HG03135 (cell line): Measurements from ENCODE around the gene SLC15A3.
"Not testable (repeated sequence)": the region's sequence is repeated elsewhere in the genome, so short reads cannot be mapped to it uniquely, and the experiment has no call there.

Source experiments
- ATAC-seq: cut with Tn5 transposase; IDR thresholded peaks from one replicate; pipeline ENCODE4 v1.9.1; 2021; ENCODE audit warnings: mild to moderate bottlenecking, moderate library complexity; ENCODE audit not compliant: unreplicated experiment

Gene SLC15A3

DNA sequence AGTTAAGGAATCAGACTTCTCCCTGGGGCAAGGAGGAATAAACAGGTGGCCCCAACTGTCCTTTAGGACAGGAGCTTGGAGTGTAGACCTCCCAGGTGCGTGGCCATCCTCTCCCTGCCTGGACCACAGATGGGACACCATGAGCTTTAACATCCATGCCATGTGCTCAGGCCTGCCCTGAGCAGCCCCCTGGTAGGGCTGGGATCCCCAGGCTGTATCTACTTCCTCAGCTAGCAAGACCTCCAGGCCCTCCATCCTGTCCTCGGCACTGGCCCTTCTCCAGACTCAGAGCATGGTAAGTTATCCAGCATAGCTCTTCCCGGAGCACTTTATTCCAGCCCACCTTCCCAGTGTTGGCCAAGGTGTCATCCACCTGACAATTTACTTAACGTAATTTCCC lies 25.2 kb upstream of the SLC15A3 start:
- no peak for ATAC-seq

DNA sequence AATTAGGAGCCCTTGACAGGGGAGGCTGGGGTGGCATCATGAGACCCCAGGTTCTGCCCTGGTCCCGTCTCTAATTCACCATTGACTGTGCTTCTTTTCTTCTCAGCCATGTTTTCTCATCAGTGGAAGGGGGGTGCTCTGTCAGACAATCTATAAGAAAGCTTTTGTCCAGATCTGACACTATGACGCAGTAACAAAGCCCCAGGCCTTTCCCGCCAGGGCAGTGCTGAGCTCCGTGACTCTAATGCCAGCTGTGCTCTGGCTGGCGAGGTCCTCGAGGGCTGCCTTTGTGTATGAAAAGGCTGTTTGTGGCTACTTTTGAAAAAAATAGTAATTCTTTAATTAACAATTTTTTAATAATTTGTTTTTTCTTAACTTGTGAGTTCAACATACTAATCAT lies 22.8 kb upstream of the SLC15A3 start:
- ATAC-seq, result no peak

DNA sequence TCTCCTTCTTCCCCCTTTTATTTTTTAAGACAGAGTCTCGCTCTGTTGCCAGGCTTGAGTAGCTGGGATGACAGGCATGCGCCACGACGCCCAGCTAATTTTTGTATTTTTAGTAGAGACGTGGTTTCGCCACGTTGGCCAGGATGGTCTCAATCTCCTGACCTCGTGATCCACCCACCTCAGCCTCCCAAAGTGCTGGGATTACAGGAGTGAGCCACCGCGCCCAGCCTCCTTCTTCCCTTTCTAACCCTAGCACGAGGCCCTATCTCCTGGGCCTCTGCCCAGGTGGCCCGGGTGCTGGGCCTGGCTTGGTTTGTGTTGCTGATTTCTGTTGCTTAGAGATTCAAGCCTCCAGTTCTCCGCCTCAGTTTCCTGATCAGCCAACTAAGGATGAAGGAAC lies 22.3 kb upstream of the SLC15A3 start:
- ATAC-seq, result not testable (repeated sequence)

DNA sequence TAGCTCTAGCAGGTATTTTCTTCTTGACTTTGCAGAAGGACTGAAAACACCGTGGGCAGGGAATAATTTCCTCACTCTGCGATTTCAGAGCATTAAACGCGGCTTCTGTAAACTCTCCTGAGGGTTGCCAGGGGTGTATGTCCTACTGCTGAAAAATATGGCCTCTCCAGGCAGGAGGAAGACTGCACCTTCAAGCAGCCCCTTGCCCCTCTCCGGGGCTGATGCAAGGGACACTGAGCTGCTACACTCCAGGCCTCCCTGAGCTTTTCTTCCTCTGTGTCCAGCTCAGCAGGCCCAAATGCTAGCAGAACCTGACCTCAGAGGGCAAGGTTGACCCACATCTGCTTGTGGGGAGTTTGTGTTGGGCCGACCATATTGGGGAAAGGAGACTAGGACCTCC lies 21.7 kb upstream of the SLC15A3 start:
- ATAC-seq, result no peak

DNA sequence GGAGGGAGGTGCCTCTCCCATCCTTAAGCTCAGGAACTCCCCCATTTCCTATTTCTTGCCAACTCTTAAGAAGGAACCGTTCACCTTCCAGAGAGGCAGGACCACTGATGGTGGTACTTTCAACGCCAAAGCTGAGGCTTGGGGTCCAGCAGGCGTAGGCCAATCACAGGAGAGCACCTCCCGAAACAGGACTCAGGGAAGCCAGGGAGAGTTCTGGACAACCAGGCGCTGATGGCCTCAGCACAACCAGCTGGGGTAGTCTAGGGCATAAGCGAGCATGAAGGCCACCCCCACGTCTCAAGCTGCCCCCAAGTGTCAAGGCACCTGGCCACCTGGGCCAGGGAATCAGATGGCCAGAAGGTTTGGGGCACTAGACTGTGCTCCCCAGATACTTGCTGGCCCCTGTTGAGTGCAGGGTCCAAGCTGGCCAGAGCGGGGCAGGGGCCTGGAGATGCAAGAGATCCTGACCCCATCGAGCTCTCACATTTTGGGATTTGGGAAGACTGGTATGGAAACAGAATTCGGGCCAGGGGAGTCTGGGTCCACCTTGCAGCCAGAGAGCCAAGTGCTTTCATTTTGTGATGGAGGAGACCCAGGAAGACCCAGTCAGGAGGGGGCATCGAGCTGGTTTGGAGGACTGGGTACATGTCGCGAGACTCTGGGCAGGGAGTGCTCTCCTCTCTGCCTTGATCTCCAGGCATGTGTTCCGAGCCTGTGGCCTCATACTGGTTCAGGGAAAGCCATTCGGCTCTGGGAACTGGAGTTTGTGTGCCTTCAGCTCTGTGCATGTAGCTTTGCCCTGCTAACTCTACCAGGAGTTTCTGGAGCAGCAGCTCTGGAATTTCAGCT lies 20.4 kb upstream of the SLC15A3 start:
- ATAC-seq, result no peak

DNA sequence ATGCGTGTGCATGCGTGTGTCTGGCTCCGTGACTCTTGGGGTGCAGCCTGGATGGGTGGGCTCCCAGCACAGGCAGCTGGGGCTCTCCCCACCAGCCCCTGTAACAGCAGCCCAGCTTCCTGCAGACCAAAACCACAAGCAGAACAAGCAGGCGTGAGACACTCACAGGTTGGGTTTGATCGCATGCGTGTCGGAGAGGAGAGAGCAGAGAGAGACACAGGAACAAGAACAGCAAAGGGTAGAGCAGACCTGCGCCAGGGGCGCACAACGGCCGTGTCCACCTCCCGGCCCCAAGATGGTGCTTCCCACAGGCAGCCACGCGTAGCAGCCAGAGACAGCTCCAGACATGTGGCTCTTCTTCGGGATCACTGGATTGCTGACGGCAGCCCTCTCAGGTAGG lies 19.5 kb upstream of the SLC15A3 start, which contains the start of gene CD6:
CD6 (plus strand) TSS at position 161 of the 400 bp plus-strand sequence; CDS start at position 347, 186 bp downstream.
- ATAC-seq, result no peak

DNA sequence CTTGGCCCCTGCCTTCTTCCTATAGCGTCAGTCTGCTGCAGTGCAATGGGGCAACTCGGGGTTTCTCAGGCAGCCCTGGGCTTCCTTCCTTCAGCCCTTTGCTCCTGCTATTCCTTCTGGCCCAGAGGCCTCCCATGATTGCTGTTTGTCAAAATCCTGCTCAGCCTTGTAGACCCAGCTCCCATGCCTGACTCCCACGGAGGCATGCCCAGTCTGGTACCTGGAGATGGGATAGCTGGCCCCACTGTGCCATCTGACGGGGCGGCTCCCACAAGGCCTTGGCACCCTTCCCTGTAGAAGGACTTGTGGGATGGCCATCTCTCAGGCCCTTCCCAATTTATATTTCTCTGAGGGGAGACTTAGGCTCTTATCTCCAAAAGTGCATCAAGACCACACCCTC lies 18.9 kb upstream of the SLC15A3 start:
- ATAC-seq, result no peak

DNA sequence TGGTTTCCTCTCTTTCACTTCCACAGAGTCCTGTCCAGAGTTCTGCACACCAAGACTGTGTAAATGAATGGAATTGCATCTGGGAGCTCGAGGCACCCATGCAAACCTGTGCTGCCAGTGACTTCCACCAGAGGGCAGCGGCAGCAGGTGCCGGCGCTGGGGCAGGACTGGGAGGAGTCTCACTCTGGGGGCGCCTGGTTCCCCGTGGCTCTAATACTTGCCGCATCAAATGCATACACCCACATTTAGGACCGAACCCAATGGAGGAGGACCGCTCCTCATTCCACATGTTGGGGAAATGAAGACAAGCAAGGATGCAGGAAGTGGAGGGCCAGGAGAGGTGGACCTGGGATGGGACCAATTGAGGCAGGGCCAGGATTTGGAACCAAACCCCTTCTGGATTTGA lies 18.4 kb upstream of the SLC15A3 start:
- no peak for ATAC-seq

DNA sequence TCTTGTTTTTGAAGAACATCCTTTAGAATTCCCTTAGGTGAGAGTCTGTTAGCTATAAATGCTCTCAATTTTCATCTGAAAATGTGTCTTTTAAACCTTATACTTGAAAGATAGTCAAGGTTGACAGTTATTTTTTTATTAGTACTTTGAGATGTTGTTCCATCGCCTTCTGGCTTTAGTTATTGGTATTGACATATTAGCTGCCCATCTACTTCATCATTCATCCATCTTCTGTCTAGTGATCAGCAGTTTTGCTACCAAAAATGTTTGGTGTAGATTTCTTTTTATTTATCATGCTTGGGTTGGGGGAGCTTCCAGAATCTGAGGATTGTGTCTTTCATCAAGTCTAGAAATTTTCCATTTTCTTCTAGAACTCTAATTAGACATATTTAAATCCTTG lies 16.2 kb upstream of the SLC15A3 start:
- no peak for ATAC-seq

DNA sequence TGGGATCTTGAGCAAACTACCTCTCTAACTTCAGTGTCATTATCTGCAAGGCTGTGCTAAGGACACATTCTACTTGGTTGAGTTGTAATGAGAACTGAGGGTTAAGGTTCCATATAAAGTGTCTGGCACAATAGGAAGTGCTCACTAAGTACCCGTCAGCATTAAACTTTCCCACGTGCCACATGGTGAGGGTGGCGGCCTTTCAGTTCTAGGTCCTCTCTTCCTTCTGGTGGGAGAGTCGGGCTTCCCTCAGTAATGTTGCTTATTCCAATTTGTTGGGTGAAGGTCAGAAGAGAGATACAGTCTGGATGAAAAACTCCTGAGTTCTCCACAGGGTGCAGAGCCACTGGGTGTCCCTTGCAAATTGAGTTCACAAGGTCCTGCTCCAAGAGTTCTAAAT lies 14.9 kb upstream of the SLC15A3 start:
- no peak for ATAC-seq

DNA sequence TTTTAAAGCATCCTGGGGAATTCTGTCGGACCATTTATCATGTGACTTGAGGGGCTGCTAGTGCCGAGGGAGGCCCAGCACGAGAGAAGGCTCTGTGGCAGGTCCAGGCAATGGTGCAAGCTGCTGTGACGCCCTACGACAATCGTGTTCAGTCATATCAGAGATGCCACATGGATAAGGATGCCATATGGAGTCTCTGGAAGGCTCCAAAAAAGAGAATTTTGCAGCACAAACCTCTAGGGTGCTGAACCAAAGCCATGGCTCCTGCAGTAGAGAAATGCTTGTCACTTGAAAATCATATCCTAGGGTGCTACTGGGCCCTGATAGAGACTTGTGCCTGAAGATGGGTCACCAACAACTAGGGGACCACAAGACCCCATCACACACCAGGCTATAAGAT lies 12.8 kb upstream of the SLC15A3 start:
- ATAC-seq, result no peak

DNA sequence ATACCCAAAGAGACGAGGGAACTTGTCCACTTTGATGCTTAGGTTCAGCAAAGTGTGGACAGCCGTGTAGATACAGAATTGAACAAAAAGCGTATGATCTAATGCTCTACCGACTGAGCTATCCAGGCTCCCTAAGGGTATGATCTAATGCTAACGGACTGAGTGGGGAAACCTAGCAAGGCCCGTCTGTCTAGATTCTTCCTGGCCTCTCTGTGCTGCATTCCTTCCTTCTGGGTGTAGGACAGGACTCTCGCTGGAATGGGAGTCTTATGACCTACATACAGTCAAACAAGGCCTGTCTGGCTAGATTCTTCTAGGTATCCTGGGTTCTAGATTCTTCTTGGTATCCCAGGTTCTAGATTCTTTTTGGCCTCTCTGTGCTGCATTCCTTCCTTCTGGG lies 8.4 kb upstream of the SLC15A3 start:
- ATAC-seq, result no peak

DNA sequence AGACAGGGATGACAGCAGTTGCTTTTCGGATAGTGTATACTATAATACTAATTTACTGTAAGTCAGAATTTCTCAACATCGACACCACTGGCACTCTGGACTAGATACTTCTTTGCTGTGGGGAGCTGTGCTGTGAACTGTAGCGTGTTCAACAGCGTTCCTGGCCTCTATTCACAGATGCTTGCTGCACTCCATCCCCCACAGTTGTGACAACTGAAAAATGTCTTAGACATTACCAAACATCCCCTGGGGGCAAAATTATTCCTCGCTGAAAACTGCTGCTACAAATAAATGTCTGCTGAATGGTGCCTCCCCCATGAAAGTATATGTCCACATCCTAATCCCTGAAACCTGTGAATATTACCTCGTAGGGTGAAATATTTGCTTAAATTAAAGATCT lies 7.5 kb upstream of the SLC15A3 start:
- ATAC-seq, result no peak

DNA sequence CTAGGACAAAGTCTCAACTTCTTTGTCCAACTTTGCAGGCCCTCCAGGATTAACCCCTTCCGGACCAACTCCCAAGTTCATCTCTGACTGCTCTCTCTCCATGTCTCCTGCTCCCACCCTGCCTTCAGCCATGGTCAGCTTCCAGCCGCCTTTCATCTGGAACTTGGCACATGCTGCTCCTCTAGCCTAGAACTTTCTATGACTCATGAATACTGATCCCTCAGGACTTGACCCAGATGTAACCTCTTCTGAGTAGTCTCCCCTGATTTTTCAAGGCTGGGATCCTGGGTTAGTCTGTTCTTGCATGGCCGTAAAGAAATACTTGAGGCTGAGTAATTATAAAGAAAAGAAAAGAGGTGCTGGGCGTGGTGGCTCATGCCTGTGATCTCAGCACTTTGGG lies 5.2 kb upstream of the SLC15A3 start:
- ATAC-seq, result no peak

DNA sequence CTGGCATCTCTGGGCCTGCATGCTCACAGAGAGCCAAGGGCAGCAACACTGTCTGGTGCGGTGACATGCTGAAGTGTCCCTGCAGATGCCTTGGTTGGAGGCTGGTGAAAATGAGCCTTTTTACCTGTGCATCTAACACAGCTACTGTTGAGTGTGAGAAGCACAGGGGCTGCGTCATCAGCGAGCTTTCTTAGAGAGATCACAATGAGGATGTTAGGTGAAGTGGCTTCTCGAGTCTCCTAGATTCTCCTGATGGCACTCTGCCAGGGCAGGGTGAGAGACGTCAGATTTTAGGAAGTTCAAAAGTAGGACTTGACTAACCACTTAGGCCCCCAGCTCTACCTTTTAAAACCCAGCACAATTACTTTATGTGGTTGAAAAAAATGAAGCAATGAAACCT lies 3.6 kb upstream of the SLC15A3 start:
- ATAC-seq, result no peak

DNA sequence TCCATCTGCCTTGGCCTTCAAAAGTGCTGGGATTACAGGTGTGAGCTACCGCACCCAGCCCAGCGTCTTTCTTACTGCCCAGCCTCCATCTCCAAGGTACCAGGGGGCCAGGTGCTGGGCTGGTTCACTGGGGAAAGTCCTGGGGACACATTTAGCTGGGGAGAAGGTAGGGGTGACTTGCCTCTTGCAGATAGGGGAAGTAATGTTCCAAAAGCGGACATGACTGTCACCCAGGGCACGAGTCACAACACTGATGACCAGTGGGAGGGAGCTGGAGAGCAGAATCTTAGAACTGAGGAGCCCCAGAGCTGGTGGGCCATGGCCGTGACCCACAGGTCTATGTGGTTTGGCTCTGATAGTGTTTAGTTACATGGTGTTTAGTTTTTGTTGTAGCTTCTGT lies 2.4 kb upstream of the SLC15A3 start:
- ATAC-seq, result no peak

DNA sequence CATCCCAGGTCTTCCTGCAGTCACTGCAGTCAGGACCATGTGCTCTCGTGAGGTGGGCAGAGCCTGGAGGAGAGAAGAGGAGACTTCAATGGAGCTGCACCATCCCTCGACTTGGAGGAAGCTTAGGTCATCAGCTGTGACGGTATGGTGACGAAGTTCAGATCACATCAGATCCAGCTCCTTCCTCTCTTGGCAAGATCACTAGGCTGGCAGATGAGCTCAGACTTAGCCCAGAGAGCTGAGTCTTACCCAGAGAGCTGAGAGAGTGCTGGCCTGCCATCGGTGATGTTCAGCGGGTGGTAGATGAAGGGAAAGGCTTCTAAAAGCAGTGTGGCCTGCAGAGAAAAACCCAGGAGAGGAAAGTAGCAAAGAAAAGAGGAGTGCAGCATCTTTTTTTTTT lies 1.8 kb upstream of the SLC15A3 start:
- no peak for ATAC-seq

DNA sequence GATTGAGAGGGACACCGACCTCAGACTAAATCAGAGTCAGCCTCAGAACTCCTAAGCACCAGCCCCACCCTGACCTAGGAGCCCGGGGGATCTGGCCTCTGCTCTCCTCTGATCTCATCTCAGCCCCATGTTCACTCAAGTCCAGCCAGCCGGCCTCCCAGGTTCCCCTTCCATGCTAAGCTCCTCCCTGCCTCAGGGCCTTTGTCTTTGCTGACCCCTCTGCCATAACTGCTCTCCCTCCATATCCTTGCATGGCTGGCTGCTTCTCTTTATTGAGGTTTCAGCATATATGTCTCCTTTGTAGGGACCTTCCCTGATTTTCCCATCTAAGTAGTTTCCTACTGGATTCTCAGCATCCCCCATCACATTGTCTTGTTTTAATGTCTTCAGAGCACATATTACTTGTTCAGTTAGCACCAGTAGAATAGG lies 780 bp upstream of the SLC15A3 start:
- ATAC-seq, result no peak

DNA sequence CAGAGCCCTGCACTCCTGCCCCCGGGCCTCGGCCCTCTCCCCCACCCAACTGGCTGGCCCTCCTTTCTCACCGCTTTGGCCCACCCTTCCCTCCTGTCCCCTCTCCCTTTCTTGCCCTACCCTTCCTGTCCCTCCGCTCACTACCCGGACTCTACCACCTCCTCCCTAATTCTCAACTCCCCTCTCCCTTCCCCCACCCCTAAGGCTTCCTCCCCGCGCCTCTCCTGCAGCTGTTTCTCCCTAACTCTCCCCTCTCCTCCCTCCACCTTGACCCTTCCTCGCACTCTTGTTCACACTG lies 421 bp downstream of the SLC15A3 start:
- no peak for ATAC-seq

DNA sequence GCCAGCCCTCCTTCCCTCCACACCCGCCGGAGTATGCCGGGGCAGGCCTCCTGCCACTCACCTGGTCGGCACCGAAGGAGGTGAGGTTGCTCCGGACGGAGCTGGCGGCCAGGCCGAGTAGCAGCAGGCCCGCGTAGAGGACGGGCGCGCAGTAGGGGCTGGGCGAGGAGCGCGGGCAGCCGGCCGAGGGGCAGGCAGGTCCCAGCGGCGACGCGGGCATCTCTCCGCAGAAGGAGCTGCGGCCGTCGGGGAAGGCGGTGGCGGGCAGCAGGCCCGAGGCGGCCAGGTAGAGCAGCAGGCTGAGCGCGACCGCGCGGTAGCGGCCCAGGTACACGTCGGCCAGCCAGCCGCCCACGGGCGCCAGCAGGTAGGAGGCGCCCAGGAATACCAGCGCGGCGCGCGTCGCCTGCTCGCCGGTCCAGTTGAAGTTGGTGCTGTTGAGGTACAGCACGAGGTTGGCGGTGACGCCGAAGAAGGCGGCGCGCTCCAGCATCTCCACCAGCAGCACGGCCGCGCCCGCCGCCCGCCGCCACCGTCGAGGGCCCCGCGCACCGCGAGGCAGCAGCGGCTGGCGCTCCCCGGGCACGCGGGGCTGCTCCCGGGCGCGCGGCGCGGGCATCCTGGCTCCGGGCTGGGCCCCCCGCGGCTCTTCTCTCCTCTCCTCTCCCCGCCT lies 907 bp downstream of the SLC15A3 start:
- ATAC-seq, result no peak

DNA sequence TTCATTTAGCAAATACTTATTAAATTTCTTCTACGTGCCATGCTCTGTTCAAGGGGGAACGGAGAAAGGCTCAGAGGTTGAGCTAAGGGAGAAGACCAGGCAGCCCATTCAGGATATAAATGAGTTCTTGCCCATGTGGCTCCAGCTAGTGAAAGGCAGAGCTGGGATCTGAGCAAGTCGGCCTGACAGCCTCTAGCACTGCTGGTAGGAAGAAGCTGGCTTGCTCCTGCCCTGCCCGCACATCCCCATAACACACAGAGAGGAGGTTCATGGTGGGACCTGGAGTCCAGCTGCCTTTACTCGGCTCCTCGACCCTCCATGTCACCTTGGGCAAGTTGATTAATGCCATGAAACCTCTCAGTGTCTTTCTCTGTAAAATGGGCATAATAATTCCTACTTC lies 2.0 kb downstream of the SLC15A3 start:
- no peak for ATAC-seq

DNA sequence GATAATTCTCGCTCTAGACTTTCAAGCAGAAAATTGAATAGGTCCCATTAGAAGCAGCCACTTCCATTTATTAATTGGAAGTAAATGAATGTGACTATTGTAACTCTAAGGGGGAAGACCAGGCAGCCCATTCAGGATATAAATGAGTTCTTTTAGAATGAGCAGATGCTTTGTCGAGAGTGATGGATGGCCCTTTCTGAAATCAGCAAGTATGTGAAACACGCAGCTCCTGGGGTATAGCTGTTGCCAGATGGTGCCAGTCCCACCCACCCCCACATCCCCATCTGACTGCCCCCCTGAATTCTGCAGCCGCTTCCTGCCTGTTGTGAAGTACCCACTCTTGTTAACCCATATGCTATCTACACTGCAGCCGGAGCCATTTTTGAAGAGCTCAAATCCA lies 3.7 kb downstream of the SLC15A3 start:
- no peak for ATAC-seq

DNA sequence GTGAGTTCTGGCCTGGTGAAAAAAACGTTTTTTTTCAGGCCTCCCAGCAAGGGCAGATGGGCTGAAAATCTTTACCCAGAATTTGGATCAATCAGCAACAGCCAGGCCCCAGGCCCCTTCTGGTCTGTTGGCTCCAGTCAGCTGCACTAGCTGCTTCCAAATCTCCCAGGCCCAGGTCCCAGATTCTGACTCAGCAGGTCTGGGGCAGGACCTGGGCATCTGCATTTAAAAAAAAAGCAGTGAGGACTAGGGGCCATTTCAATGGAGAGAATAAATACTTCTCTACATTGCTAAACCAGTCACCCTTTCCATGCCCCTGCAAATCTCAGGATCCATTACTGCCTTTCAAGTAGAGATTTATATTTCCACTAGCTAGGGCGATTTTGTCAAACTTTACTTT lies 4.3 kb downstream of the SLC15A3 start:
- no peak for ATAC-seq
